GM18498 (cell line): ENCODE data around the gene HSFY2.
"Not testable (repeated sequence)": the region's sequence is repeated elsewhere in the genome, so short reads cannot be mapped to it uniquely, and the experiment has no call there.

Experiments used
- ATAC-seq: cut with Tn5 transposase; IDR thresholded peaks from one replicate; pipeline ENCODE4 v1.9.1; 2021; ENCODE audit warnings: mild to moderate bottlenecking, moderate library complexity; ENCODE audit not compliant: unreplicated experiment

The HSFY2 gene, protein sequence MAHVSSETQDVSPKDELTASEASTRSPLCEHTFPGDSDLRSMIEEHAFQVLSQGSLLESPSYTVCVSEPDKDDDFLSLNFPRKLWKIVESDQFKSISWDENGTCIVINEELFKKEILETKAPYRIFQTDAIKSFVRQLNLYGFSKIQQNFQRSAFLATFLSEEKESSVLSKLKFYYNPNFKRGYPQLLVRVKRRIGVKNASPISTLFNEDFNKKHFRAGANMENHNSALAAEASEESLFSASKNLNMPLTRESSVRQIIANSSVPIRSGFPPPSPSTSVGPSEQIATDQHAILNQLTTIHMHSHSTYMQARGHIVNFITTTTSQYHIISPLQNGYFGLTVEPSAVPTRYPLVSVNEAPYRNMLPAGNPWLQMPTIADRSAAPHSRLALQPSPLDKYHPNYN

DNA sequence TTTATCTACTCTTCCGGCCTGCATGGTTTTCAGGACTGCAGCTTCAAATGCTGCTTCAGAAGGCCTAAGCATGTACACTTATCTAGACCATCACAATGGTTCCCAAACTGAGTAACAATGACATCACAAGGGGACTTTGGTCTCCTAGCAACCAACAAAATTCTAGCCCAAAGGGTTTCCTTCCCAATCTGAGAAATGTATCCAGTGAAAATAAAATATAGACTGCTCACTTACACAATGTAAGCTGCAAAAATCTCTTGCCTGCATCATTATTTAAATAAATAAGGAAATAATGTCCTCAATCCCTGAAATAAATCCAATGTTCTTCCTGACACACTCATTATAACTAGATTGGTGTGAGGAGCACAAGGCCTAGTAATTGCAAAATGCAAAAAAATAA lies at the start of gene HSFY2:
TSS of gene HSFY2 (minus strand) at position 101 of the 400 bp plus-strand sequence. CDS start 117 bp downstream, outside the sequence.
- not testable (repeated sequence) for ATAC-seq

- not testable (repeated sequence) for ATAC-seq
Measured at GRCh38 chrY:18815751-18816150, 42.2 kb upstream of the HSFY2 start.

DNA sequence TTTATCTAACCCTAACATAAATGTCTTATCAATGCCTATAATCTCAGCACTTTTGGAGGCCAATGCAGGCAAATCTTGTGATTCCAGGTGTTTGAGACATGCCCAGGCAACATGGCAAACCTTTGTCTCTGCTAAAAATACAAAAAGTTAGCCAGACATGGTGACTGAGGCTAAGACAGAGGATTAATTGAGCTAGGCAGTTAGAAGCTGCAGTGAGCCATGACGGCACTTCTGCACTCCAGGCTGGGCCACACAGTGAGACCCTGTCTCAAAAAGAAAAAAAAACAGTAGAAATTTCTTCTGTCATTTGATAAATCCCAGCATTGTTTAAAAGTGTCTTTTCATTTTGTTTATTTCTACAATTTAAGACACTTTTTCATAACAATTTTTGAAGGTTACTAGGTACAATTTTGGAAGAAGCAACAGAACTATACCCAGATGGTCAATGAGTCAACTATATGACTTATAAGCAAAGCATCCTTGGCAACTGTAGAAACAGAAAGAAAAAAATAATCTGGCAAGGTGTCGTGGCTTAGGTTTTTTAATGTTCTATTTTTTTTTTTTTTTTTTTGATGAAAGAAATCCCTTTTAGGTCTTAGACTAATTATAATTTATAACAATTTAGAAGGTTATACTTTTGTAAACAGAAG lies 15.3 kb upstream of the HSFY2 start:
- ATAC-seq: not testable (repeated sequence)

GRCh38 chrY:18754077-18754476 lies 19.5 kb downstream of the HSFY2 start:
- ATAC-seq: not testable (repeated sequence)

DNA sequence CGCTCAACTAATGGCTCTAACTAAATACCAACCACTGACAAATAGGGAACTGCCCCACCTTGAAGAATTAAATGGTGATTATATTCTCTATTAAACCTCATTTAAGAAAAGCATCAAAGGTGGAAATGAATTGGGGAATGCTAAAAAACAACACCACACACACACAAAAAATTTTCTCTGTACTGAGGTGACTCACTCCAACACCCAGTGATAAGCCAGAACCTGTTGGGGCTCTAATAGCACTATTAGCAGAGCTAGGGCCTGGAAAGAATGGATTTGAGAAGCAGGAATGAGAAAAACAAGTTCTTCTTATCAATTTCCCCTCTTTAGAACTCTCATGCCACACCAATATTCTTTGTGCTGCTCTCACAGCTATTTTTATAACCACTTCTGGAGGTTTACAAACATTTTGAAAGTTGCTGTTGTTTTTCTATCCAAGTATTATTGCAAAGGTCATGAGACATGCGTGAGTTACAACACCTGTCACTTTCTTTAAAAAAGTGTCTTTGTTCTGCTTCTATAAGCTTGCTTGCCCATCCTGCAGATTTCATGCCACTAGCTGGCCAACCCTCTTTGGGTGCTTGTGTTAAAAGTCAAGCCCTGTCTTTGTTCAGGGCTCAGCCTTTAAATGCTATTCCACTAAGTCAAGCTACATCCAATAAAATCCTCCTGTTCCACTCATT lies 20.3 kb downstream of the HSFY2 start:
- ATAC-seq: not testable (repeated sequence)

DNA sequence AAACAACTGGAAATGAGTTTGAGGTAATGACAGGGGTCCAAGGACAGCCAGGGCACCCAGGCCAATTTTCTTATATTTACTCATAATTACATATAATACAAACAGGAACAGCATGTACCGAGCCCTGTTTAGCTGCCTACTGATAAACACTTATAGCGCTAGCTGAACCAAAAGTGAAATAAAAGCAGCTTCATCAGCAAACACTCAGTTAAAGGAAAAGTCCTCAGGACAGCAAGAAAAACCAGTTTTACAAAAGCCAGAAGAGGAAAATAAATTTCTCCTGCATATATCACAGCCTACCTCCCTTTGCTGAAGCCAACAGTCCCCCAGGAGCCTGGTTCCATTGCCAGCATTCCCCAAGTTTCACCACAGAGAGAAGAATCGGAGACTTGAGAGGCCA lies 49.8 kb downstream of the HSFY2 start:
- ATAC-seq: not testable (repeated sequence)
